ENCODE results near the gene ANK3.

Gene ANK3

GRCh38 chr10:60021361-60021760 lies 368.3 kb downstream of the ANK3 start:
- no peak for DNase-seq

- no peak for DNase-seq
Measured at GRCh38 chr10:60016794-60017193, 372.9 kb downstream of the ANK3 start.

- DNase-seq: peak; percentile 48
Measured at GRCh38 chr10:60009710-60010383, 379.8 kb downstream of the ANK3 start.

- no peak for DNase-seq
Measured at GRCh38 chr10:60009276-60009675, 380.4 kb downstream of the ANK3 start.

GRCh38 chr10:60008816-60009215 lies 380.9 kb downstream of the ANK3 start:
- no peak for DNase-seq

GRCh38 chr10:60006062-60006461 lies 383.6 kb downstream of the ANK3 start:
- no peak for DNase-seq

GRCh38 chr10:60003651-60004523 lies 385.8 kb downstream of the ANK3 start:
- peak; percentile 84 for DNase-seq

- DNase-seq: no peak
Measured at GRCh38 chr10:60000747-60001146, 388.9 kb downstream of the ANK3 start.

- DNase-seq: no peak
Measured at GRCh38 chr10:59997827-59998525, 391.7 kb downstream of the ANK3 start.

- no peak for DNase-seq
Measured at GRCh38 chr10:59995862-59996261, 393.8 kb downstream of the ANK3 start.

- no peak for DNase-seq
Measured at GRCh38 chr10:59993931-59994330, 395.7 kb downstream of the ANK3 start.

- DNase-seq: peak; percentile 91
Measured at GRCh38 chr10:59991661-59992060, 398.0 kb downstream of the ANK3 start.

- DNase-seq: peak; percentile 52
Measured at GRCh38 chr10:59991117-59991516, 398.6 kb downstream of the ANK3 start.

GRCh38 chr10:59985639-59986038 lies 404.0 kb downstream of the ANK3 start:
- DNase-seq: no peak

GRCh38 chr10:59984415-59984814 lies 405.3 kb downstream of the ANK3 start:
- no peak for DNase-seq

- DNase-seq: no peak
Measured at GRCh38 chr10:59980356-59980755, 409.3 kb downstream of the ANK3 start.

GRCh38 chr10:59977486-59977885 lies 412.2 kb downstream of the ANK3 start:
- no peak for DNase-seq

GRCh38 chr10:59976909-59977308 lies 412.8 kb downstream of the ANK3 start:
- DNase-seq: no peak
